GM18909 (cell line): ENCODE results near the gene MAMLD1.
A peak's percentile ranks its signal among the peaks of the same experiment; 100 is the strongest.

Experiments
- ATAC-seq: cut with Tn5 transposase; IDR thresholded peaks from one replicate; pipeline ENCODE4 v1.9.1; 2021; ENCODE audit warnings: mild to moderate bottlenecking; ENCODE audit not compliant: unreplicated experiment, poor library complexity

MAMLD1 gene

DNA sequence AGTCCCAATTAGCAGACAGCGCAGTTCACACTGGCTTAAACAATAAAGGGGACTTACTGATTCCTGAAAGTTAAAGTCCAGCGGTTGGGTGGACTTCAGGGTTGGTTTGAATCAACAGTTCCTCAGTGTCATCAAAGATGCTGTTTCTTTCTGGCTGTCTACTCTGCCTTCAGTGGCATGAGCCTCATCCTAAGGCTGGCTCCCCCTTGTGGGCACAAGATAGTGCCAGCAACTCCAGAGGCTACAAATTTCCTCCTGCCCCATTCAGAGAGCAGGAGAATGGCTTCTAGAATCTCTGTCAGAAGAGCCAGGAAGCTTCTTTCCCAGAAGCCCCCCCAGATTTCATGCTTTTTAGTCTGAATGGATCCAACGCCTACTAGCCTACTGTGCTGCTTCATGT, 122.9 kb downstream of the MAMLD1 start:
- peak; percentile 53 for ATAC-seq

DNA sequence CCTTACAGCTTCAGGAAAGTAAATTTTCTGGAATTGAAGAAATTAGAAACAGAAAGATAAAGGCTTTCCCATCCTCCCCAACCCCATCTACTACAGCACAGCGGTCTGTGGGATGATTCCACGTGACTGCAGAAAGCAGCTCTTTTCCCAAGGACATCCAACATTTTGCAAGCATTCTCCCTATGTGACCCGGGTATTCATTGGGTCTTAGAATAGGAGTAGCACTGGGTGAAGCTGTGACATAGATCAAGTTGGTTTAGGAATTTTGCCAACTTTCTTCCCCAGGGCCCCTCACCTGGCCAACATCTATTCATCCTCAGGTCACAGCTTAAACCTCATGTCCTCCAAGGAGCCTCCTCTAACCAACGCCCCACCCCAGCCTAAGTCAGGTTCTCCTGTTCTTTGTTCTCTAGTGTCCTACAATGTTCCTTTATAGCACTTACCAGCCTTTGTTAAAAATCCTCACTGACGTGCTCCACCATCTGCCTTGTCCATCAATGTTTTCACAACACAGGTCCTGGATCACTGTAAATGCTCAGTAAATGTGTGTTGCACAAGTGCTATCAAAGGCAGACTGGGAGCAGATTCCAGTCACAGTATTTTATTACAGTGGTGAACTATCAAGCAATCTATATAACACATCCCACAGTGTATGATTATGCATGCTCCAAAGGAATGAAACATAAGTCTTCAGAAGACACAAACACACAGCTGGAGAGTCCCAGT, 124.4 kb downstream of the MAMLD1 start:
- ATAC-seq: no peak

DNA sequence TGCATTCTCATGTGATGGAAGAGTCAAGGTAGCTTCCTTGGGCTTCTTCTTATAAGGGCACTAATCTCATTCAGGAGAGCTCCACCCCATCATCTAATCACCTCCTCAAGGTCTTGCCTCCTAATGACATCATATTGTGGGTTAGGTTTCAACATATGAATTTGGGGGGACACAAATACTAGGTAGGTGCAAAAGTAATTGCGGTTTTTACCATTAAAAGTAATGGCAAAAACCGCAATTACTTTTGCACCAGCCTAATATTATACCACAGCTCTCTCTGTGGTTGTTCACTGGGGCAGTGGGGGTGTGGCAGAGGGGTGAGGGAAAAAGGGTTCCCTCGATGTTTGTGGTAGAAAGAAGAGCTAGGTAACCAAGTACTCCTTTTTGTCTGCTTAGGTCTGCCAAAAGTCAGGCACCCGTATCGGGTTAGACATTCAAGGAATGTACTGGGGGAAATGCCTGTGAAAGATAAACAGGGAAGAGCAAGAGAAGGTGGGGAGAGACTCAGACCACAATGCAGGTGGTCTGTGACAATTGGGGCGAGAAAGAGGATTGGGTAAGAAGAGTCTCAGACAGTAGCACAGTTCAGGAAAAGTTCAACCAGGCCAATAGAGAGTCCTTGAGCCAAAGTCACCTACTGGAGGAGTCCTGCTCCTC, 126.4 kb downstream of the MAMLD1 start:
- no peak for ATAC-seq

DNA sequence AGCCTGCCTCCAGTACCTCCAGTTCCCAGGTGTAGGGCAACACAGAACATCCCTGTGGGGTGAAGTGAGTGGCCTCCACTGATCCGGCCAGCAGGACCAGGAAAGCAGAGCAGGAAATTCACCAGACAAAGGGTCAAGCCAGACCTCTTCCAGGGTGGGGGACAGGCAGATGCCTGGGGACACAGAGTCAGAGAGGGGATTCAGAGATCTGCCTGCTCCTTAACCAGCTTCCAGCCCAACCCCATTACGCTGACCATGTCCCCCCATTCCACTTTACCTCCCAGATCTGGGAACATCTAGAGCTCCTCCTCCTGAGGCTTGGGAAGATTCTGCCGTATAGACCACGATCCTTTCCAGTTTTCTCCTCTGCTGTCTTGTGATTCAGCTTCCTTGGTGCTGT, 132.4 kb downstream of the MAMLD1 start:
- ATAC-seq: no peak

DNA sequence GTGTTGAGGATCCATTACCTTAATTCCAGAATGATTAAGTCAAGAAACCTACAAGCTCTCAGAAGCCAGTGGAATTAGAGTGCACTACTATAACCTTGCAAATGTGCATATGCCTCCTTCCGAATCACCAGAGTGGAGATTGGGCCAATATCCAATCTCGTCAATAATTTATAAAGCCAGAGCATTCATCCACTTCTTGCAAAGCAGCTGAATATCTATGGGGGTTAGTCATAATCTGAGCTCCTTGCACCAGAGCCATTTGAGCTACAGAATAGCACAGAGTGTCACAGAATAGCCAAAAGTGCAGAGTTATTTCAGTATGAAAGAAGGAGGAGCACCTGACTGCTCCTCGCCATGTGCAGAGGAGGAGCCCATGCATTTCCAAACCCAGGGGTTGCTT, 136.1 kb downstream of the MAMLD1 start:
- ATAC-seq: no peak

DNA sequence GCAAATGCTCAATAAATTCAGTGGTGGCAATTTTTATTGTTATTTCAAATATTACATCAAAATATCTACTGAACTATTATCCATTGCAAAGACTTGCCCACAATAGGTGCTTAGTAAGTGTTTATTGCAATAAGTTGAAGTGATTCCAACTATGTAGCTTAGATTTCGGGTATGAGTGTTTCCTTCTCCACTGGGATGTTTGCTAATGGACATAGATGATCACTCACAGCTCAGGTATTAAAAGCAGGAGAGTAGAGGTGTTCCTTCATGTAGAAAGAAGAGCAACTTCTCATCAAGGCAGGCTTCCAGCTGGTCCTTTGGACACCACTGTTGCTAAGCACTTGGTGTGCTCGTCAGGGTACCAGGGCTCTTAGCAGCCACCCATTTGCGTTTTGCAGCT, 139.0 kb downstream of the MAMLD1 start:
- no peak for ATAC-seq

DNA sequence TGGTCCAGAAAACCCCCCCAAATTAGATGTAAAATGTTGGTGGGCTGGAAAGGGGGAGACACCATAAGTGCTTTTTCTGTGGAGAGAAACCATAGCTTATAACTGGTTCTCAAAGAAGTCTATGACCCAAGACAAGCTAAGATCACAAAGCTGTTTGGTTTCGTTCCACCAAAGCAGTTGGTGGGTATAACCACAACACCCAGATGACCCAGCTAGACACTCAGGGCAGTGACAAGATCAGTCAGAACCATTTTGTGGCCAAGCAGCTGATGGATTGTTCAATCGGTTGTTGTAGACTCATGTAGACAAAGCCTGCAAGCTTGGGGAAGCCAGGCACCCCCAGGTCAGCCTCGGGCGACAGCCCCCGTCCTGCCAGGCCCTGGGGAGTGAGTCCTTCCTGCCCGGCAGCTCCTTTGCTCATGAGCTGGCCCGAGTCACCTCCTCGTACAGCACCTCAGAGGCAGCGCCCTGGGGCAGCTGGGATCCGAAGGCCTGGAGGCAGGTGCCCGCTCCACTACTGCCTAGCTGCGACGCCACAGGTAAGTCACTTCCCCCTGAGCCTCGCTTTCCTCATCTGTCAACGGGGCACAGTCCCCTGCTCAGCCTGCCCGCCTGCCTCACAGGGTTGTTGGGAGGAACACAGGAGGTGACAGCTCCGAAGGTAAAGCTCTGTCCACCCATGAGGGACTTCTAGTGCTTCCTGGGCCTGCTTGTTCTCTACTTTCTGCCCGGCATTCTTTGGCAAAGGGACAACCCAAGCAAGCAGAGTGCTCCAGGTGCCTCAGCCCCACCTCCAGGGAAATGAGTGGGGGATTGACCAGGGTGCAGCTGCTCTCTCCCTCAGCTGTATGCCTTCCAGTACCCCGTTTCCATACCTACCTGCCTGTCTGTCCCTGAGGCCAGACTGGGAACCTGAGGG, 140.1 kb downstream of the MAMLD1 start:
- no peak for ATAC-seq

DNA sequence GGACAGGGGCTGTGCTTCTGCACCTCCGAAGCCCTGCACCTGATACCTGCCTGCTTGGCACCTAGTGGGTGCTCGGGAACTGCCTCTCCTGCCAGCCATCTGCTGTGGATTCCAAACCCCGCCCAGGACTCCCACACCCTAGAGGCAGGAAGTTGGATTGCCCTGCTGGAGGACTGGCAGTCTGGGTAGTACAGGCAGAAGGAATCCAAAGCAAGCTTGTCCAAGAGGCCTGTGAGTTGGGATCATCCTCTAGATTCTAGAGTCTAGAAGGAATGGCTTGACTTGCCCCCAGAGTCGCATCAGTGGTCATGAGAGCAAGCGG, 140.7 kb downstream of the MAMLD1 start:
- ATAC-seq: no peak

DNA sequence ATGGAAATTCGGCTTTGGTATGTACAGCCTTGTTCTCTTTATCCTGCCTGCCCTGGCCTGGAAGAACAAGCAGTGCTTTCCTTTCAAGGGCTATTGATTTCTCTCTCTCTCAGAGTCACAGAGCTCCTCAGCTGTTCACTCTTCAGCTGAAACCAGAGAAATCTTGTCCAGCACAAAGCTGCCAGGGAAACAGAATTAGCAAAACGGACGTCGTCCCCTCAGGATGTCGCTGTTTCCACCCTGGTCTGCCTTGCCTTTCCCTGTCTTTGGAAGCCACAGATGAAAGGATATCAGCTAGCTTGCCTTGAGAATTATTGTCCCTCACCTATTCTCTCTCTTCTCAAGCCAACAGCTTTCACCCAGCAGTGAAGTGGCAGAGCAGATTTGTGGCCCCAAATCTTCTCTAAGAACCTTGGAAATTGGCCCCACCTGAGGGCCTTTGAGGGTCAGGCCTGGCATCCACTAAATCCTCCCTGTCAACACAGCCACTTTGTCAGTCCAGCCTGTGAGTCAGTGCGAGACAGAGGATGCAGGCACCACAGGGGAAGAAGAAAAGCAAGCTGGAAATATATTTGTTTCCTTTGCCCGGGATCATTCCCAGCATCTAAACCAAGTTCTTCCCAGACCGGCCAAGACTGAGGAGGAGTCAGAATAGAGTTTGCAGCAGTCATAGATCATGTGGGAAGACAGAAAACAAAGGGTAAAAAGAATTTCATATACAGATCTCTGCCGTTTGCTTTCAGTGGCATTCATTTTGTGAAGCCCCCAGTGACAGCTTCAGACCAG, 141.5 kb downstream of the MAMLD1 start:
- ATAC-seq: no peak

DNA sequence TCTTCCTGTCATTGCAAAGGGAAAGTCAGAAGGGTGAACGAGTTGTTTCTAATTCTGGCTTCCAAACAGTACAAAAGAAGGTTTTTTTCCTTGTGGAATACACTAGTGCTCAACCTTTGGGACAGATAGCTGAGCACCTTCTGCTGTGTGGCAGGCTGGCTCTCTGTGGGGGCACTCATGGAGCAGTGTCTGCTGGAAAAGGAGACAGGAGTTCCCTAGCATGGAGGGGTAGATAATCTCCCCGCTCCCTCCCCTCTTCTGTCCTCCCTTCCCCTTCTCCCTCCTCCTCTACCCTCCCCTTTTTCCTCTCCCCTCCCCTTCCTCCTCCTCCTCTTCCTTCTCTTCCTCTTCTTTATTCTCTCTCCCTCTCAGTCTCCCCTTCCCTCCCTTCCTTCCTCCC, 142.9 kb downstream of the MAMLD1 start:
- no peak for ATAC-seq

DNA sequence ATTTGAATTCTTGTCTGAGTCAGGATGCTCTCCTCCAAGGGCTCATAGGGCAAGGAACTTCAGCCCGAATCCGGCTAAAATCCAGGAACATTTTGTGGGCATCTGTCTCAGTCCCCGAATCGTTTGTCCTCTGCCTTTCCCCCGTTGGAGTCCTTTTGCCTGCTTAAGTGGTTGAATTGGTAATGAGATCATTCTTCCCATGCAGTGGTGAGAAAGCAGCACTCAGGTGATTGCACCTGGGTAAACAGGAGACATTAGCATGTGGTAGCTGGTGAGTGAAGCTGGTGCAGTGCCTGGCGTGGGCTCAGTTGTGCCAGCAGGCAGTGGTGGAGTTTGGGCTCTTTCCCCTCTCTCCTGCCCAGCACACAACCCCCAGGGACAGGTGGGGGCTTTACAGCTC, 143.4 kb downstream of the MAMLD1 start:
- ATAC-seq: no peak

DNA sequence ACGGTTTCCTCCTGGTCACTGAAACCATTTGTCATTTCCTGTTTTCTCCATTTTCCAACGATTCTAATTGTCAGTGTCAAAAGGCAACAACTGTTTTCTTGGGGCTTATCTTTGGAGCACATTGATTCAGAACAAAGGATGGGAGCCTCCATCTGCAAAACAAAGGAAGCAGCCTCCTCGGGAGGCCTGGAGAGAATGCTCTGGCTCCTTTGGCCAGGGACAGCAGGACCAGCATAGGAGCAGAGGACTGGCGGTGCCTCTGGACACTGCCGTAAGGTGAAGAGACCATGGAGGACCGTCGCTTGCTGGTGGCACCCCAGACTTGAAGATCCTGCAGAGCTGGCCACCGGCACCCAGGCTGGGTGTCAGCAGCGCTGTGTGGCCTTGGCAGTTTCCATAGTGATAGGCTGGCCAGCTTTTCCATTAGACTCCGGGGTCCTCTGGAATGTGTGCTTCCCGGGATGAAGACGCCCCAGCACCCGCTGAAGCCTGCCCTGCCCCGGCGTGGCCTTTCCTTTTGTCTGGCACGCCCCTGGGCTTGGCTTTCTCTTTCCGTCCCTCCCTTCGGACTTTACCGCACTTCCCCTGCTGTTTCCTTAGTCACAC, 144.2 kb downstream of the MAMLD1 start:
- no peak for ATAC-seq

DNA sequence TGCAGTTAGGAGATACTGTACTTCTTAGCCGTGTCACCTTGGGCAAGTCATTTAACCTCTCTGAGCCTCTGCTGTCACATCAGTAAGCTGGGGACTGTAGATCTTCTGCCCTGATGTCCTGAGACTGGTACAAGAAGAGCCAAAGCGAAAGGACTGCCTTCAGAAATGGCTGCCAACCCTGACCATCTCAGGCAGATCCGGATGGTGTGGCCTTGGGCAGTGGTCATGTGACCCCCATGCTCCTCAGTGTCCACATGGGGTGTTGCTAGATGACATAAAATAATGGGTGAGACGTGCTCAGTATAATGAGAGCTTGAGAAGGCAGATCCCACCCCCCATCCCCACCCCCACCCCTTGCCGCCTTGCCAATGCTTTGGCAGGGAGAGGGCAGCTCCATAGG, 144.9 kb downstream of the MAMLD1 start:
- no peak for ATAC-seq

DNA sequence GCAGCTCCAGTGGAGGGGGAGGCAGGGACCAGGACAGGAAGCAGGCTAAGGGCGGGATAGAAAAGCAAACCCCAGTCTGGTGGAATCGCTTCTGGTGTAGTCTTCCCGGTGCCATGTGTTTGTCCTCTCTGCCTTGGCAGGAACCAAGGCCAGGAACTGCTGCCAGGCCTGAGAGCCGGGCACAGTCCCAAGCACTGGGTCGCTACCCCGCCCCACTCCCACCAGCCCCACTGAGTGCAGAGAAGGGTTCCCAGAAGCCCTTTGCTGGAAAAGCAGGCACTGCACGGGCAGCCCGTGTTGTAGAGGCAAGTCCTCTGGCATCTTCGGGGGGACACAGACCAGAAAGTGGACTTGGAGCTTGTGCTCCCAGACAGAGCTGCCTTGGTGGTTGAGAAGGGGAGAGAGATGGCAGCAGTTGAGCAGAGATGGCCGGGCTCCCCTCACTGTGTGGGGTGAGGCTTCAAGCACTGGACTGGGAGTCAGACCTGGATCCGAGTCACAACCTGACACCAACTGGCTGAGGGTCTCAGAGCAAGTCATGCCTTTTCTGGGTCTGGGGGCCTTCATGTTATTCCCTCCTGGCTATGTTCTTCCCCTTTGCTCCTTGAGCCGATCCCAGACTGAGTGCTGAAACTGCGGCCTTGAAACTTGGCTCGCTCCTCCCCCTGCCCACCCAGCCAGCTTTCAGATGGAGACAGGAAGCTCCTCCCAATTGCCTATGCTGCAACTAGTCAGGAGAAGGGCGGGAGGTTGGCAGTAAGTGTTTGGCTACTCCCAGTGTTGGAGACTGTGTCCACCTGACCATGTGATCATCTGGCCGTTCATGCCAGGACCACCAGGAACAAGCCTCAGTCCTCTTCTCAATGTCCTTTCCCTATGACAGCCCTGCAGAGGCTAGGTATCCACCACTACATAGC, 145.6 kb downstream of the MAMLD1 start:
- no peak for ATAC-seq

DNA sequence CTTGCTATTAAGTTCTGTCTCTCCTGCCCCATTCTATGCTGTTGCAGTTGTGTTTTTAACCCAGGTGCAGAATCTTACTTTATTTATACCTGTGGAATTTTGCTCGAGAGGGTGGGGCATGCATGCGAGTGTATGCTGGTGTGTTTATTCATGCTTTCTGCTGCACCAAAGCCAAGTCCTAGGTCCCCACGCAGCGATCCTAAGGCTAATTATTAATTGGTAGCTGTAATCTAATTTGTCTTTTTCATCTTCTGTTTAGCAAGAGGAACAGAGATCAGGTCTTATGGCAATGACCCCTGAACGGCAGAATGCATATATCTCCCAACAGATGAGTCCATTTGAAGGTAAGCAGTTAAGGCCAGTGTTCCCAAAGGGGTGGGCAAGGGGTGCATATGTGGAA, 146.6 kb downstream of the MAMLD1 start:
- no peak for ATAC-seq

DNA sequence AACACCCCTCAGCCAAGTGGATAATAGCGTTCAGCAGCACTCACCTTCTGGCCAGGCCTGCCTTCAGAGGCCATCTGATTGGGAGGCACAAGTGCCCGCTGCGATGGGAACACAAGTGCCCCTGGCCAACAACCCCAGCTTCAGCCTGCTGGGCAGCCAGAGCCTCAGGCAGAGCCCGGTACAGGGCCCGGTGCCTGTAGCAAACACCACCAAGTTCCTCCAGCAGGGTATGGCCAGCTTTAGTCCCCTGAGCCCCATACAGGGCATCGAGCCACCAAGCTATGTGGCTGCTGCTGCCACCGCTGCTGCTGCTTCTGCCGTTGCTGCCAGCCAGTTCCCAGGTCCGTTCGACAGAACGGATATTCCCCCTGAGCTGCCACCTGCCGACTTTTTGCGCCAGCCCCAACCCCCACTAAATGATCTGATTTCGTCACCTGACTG, 149.4 kb downstream of the MAMLD1 start:
- no peak for ATAC-seq

DNA sequence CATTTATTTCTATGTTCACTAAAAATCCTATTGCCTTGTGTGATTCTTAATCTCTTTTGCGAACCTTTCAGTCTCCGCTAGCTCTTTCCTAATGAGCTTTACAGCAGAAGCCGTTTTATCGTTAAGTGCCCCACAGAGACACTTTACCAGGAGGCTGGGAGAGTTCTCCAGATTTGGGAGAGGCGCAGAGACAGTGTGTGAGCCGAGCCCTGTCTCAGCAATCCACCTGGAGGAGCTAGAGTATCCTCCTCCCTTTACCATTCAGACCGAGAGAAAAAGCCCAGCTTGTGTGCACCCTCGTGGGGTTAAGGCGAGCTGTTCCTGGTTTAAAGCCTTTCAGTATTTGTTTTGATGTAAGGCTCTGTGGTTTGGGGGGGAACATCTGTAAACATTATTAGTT, 150.4 kb downstream of the MAMLD1 start:
- ATAC-seq: no peak

DNA sequence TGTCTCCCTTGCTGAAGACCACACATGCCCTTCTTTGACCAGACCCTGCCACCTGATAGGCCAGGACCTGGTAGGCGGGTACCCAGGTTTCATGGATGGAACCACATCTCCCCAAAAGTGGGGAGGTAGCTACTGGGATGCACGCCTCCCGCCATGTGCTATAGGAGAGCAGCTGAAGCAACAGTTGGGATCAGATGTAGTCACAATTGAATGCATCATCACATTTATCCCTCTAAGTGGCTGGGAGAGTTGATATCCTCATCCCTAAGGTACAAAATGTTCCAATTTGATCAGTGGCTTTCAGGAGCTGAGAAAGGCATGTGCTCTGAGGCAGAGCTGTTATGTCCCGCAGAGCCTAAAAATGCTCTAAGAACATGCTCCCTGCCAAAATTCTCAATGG, 151.3 kb downstream of the MAMLD1 start:
- ATAC-seq: no peak

DNA sequence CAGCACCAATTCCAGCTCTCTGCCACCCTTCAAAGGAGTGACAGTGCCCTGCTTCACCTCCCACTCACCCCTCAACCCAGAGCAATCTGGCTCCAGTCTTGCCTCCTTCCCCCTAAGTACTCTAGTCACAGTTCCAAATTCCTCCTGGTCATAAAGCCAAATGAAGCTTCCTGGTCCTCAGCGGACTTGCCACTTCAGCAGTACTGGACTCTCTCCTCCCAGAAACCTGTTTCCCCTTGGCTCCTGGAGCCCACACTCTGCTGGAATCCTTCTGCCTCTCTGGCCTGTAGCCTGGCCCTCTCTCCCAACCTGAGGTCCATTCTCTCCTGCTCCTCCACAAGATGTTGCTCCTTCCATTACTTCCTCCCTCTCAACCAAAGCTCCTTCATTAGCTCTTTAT, 152.7 kb downstream of the MAMLD1 start:
- no peak for ATAC-seq
